Stimulated activated CD8-positive, alpha-beta memory T cell treated with anti-CD3 and anti-CD28 coated beads, Interleukin-12 subunit alpha, Interleukin-12 subunit beta, amount 100 ng/mL, for 24 hours (primary cell): ENCODE results near the gene AHRR.
"Not testable (repeated sequence)": the region's sequence is repeated elsewhere in the genome, so short reads cannot be mapped to it uniquely, and the experiment has no call there.

Experiments
- DNase-seq: peaks from one replicate; pipeline ENCODE4 v3.0.0-alpha.2; 2020; ENCODE audit errors: extremely low read depth

AHRR gene

DNA sequence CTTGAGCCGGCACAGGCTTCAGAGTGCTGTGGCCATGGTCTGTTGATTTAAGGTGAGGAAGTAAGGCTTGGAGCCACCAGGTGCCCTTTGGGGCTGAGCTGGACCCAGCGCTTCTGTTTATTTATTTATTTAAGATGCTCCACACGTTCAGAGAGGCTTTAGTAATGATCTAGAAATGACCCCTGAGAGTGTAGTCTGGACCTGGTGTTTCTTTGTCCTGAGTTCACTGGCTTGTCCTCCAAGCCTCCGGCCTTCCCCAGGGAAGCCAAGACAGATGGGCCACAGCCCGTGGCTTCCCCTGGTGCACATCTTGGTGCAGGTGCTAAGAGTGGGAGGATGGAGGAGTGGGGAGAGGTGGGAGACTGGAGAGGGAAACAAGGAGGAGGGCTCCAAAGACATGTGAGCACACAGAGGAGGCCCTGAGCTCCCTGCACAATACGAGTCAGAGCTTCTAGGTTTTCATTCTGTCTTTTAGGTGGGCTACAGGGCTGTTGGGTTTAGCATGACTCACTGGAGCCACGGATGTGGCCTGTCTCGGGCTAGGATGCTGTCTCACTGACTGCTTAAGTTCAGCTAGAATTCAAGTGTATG lies 56.9 kb downstream of the AHRR start:
- DNase-seq: no peak

DNA sequence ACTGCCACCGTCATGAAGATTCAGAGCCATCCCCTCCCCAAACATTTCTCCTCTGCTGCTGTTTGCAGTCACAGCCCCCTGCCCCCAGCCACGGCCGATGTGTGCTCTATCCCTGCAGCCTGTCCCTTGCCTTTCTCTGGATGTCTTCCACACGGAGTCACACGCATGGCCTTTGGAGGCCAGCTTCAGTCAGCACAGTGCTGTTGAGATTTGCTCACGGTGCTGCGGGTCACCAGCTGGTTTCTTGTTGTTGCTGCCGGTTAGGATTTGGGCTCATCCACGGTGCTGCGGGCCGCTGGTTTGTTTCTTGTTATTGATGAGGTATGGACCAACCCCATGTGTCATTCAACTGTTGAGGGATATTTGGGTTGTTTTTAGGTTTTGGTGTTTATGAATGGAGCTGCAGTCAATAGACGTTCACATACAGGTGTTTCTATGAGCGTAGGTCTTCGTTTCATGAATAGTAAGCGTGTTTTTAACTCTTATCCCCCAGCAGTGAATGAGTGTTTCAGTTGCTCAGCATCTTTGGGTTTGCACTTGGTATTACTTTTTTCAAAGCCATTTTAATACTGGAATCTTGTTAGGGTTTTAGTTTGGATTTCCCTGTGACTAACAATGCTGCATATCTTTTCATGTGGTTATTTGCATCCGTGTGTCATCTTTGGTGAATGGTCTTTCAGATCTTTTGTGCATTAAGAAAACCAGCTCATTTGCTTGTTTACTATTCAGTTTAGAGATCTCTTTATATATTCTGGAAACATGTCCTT lies 57.6 kb downstream of the AHRR start:
- no peak for DNase-seq

DNA sequence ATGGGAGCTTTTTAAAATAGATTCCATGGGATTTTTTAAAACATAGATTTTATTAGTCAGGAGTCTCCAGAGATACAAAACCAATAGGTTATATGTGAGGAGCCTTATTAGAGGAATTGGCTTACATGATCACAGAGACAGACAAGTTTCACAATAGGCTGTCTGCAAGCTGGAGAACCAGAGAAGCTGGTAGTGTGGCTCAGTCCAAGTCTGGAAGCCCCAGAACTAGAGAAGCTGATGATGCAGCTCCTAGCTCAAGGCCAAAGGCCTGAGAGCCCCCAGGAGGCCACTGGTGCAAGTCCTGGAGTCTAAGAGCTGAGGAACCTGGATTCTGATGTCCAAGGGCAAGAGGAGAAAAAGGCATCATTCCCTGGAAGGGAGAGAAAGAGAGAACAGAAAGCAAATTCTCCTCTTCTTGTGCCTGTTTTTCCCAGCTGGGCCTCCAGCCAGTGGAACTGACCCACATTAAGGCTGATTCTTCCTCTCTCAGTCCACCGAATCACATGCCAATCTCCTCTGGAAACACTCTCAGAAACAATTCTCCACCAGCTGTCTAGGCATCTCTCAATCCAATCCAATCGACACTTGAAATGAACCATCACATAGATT lies 59.3 kb downstream of the AHRR start:
- no peak for DNase-seq

DNA sequence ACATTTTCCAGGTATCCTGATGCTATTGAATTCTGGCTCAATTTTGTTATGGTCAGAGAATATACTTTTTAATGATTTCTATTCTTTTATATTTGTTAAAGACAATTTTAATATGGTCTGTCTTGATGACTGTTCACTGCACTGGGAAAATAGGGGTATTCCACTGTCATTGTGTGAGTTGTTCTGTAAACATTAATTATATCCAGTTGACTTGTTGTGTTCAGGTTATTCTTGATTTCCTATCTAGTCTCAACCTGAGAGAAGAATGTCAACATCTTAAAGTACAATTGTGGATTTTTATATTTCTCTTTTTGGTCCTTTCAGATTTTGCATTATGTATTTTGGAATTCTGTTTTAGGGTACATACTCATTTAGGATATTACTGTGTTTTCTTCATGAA lies 61.6 kb downstream of the AHRR start:
- no peak for DNase-seq

DNA sequence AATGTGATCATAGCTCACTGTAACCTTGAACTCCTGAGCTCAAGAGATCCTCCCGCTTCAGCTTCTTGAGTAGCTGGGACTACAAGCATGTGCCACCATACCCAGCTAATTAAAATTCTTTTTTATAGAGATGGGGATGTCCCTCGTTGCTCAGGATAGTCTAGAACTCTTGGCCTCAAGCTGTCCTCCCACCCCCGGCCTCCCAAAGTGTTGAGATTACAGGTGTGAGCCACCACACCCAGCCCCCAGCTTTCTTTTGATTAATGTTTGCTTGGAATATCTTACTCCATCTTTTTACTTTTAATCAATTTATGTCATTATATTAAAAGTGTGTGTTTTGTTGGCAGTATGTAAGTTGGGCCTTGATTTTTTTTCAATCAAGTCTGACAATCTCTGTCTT lies 62.1 kb downstream of the AHRR start:
- no peak for DNase-seq

DNA sequence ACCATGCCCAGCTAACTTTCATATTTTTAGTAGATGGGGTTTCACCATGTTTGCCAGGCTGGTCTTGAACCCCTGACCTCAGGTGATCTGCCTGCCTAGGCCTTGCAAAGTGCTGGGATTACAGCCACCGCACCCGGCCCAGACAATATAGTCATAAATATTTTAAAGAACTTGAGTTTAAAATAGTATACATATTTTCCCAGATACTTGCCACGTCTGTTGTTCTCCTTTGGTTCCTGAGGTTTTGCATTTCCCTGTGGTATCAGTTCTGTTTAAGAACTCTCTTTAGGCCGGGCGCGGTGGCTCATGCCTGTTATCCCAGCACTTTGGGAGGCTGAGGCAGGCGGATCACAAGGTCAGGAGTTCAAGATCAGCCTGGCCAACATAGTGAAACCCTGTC lies 63.1 kb downstream of the AHRR start:
- DNase-seq: not testable (repeated sequence)

DNA sequence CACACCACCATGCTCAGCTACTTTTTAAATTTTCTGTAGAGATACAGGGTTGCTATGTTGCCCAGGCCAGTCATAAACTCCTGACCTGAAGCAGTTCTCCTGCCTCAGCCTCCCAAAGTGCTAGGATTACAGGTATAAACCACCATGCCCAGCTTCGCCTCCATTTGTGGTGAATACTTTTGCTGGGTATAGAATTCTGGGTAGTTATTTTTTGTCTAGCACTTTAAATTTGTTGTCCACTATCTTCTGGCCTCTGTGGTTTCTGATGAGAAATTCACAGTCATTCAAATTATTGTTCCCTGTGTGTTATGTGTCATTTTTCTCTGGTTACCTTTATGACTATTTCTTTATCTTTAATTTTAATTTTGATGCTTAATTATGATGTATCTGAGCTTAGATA lies 63.8 kb downstream of the AHRR start:
- no peak for DNase-seq

DNA sequence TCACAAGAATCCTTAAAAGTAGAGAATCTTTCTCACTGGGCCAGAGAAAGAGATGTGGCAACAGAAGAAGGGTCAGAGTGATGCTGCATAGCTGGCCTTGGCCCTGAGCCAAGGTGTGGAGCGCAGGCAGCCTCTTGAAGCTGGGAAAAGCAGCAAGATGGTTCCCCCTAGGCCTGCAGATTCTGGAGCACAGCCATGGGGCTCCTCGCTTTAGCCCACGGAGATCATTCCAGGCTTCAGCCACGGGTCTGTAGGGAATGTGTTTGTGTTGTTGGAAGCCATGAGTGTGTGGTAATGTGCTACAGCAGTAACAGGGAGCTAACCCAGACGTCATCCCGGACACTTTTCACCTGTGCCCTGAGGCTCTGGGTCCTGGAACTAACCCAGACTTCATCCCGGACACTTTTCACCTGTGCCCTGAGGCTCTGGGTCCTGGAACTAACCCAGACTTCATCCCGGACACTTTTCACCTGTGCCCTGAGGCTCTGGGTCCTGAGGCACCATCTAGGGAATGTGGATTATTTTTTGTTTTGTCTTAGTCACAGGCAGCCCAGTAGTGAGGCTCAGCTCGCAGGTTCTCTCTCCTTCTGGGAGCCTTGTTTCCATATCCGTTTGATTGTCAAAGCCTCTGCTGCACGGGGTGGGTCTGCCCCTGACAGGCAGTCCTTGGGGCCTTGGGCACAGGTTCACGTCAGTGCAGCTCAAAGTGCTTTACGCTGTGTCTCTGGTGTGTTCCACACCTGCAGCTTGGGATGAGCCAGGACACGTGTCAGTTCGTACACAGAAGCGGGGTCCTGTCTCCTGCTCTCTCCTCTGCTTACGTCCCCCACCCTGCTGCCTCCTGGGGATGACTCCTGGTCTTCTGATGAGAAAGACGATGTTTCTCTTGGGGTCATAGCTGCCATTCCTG lies 65.2 kb downstream of the AHRR start:
- DNase-seq: no peak

DNA sequence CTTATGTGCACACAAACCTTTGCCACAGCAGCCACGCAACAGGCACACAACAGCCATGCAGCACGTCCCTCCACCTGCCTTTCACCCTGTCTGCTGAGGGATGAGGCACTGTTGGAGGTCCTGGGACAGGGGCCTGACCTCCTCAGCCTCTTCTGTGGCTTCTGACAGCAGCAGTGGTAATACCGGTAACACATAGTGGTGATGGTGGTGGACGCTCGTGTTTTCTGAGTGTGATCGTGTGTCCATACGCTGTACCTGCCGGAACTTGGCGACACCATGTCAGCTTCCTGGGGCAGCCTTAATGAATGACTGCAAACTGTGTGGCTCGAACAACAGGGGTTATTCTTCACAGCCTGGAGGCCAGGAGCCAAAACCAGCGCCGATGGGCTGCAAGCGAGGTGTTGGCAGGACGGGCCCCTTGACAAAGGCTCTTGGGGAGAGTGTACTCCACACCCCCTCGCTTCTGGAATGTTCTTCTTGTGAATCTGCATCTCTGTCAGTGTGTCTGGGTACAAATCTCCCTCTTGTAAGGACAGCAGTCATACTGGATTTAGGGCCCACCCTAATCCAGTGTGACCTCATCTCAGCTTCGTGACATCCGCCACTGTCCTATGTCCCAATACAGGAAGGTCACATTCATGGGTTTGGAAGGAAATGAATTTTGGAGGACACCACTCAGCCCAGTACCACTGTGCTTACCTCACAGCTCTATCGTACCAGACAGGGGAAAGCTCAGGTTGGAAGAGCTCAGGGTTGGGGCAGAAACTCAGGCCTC lies 66.2 kb downstream of the AHRR start:
- DNase-seq: no peak

DNA sequence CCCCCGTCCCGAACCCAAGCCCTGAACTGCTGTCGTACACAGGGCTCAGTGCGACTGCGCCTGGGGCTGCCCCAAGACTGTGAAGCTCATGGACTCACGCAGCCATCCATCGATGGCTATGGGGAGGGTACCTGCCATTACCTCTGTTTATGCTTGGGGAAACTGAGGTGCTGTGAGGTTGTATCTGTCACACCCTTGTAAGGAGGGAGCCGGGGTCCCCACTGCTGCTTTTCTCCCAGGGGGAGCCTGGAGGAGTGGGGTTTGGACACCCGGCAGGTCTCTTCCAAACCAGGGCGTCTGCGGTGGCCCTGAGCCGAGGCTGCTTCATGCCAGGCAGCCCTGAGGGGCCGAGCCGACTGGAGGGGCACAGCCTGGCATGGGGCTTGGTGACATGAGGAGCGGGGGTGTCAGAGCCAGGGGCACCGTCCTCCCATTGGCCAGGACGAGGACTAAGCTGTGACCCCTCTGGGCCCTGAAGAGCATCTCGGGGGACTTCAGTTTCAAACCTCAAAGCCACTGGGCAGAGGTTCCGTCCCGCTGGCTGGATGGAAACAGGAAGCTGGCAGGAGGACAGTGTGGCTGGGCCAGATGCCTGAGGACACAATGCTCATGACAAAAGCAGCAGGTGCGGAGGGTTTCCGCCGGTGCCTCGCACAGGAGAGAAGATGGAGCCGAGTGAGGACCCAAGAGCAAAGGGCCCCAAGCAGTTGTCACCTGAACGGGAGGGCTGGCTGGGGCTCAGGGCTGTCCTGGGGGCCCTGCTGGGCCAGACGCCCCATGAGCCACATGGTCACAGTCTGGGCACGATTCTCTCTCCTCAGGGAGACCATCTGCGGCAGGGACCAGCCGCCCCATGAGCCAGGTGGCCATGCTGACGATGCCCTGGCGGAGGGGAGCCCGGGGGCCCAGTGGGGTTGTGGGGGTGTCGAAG lies 67.0 kb downstream of the AHRR start:
- no peak for DNase-seq

DNA sequence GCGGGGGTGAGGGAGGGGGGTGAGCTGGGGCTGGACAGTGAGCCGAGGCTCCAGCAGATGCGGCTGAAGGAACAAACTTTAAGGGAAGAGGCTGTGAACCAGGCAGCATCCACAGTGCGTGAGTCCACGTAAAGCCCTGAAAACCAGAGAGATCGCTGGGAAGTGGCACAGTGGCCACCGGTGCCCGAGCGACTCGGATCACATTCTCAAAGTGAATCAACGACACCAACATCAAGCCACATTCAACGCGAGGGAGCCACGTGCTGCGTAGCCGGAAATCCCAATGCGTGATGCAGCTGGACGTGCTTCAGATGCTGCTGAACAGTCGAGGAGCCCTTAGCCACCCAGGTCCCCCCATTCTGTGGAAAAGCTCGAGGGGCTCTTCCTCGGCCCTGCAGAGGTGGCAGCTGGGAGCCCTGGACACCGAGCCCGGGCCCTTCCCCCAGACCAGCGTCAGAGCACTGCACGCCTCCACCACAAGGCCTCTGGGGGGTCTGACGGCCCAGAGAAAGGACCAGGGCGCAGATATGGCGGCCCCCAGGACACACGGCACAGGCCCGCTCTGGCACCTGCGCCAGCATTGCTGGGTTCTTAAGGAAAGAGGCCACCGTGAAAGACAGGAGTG lies 67.8 kb downstream of the AHRR start:
- no peak for DNase-seq

DNA sequence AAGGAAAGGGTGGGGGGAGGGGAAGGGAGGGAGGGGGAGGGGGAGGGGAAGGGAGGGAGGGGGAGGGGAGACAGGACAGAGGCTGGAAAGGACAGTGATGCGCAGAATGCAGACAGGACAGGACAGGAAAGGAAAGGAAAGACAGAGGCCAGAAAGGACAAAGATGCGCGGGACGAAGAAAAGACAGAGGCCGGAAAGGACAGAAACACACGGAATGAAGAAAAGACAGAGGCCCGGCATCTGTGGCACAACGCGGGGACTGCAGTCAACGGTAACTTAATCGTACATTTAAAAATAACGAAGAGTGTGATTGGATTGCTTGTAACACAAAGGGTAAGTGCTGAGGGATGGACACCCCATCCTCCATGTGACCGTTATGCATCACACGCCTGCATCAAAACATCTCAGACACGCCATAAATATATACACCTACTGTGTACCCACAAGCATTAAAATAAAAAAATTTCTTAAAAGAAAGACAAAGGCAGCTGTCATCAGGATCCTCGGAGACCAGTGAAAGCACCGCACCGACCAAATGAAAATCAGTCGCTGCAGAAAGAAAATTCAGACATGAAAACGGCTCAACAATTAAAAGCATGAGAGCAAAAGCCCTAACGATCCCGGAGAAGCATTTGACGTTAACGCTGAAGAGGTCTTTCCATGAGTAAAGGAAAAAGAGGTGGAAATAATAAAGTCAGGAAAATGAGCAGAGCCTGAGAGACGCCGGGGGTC lies 68.5 kb downstream of the AHRR start:
- DNase-seq: no peak

DNA sequence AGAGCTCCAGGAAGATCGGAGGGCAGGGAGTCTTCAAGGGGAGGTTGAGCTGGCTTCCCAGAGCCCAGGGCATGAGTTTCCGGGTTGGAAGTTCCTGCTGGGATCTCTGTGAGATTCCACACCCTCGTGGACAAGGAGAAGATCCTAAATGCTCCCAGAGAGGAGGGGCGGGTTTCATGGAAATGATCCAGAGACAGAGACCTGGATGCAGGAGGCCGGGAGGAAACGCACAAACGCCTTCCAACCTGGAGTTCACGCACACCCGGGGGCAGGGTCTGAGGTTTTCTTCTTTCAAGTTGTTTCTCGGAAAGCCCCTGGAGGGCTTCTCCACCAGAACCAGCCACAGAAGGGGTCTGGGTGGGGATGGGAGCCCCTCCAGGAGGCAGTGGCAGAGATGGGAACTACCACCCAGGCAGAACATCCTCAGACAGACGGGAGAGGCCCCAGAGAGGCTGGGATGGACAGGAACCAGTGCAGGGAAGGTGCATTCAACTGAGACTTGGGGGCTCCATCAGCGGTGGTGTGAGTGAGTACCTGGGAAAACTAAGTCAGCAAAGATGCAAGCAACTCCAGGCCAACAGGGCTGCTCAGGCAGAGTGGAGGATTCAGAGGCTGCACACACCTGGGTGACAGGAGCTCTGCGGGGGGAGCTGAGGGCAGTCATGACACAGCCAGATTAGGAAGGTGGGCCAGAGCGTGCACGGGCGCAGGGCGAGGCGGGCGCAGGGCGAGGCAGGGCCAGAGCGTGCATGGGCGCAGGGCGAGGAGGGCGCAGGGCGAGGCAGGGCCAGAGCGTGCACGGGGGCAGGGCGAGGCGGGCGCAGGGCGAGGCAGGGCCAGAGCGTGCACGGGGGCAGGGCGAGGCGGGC lies 69.3 kb downstream of the AHRR start:
- DNase-seq: no peak

DNA sequence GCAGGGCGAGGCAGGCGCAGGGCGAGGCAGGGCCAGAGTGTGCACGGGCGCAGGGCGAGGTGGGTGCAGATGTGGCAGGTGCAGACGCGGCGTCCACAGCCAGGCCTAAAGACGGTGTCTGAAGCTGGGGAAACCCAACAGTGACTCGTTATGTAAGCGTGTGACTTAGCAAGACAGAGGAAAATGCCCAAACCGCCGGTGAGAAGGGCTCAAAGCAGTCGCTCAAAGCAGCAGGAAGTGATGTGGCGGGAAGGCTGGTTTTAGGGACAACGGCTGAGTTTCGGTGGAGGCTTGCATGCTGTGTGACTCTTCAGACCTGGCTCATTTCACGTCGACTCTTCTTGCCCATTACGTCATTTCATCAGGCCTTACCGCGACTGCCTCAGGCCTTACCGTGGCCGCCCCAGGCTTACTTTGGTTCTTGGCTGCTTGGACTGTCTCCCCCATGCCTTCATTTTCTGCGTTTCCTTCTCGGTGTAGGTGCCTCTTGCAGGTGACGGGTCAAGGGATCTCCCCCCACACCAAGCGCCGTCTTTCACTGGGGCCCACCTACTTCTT lies 71.0 kb downstream of the AHRR start:
- DNase-seq: peak; percentile 65

DNA sequence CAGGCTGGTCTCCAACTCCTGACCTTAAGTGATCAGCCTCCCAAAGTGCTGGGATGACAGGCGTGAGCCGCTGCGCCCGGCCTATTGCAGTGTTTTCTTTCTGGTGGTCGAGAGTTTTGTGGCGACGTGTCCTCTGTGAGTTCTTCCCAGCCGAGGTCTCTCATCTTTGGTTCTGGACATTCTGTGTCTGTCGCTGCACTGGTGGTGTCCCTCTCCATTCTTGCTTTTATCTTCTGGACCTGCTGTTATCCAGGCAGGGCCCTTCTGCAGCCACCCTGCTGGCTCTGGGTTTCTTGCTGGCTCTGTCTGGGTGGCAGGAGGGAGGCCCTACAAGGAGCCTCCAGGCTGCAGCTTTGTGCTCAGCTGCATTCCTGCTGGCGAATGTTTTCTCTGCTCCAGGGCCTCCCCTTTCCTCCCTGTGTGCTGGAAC lies 72.3 kb downstream of the AHRR start:
- DNase-seq: no peak

DNA sequence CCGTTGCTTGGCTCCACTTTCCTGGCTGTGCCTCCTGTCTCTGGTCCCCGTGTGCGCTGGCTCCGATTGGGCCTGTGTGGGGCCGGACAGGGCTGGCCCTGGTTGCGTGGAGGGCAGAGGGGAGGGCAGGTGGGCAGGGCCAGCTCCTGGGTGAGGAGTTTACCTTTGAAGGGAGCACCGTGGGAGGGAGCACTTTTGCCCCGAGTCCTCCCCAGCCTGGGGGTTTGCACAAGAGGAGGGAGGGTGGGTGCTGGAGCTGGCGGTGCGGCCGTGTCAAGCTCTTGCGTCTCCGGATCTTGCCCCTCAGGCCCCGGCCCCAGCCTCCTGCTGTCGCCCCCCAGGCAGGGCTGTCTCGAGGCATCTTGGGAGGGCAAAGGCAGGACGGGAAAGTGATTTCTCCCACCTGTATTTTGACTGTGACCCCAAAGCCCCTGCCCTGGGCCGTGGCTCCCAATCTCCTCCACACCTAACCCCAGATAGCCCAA lies 73.2 kb downstream of the AHRR start:
- DNase-seq: no peak

DNA sequence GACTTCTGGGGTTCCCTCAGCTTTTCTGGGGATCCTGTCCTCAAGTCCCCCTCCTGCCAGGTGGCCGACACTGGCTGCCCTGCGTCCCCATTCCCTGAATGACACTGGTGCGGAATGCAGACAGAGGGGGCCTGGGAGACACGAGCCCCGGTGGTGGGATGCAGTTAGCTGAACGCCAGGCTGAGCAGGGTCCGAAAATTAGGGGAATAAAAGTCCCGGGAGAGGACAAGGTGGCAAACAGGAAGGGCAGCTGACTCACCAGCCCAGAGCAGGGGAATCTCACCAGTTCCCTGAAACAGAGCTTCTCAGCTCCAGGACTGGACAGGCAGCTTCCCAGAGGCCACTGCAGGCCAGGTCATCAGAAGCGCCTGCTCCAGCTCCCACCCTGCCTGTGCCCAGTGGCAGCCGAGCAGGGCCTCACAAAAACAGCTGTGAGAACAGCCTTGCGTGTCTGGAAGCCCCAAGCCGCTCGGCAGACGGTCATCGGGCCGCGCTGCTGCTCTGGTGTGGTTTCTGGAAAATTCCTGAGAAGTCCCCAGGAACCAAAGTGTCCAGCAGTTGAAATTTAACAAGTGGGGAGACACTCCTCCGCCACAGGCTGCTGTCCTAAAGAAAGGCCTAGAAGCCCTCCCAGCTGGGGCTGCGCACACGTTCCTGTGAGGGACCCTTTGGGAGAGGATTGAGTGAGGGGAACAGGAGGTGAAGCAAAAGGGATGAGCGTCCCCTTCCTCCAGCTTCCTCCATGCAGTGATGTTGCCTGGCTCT lies 73.8 kb downstream of the AHRR start:
- DNase-seq: no peak
